Testis (tissue), 2 donors: ENCODE results near the gene HIRIP3.

Experiments
- POLR2A ChIP-seq: fragments of 450-650 bp; IDR thresholded peaks from one replicate; pipeline ENCODE4 v1.6.1; 2017; ENCODE audit warnings: antibody characterized with exemption, mild to moderate bottlenecking, moderate library complexity
- TF ChIP-seq, protein P1 (sequence below), 3 experiments: fragments of 450-650 bp in 2 of 3; fragments of 200-600 bp in 1 of 3; sonication (generic) in 1 of 3; IDR thresholded peaks; one replicate each; pipeline ENCODE4 v1.5.1; 2016 to 2019; ENCODE audit warnings: antibody characterized with exemption in 3 of 3, mild to moderate bottlenecking in 2 of 3, moderate library complexity in 1 of 3

GRCh38 chr16:29991571-29991904 is 3.9 kb downstream of the HIRIP3 start:
- TF ChIP-seq, protein P1, sequence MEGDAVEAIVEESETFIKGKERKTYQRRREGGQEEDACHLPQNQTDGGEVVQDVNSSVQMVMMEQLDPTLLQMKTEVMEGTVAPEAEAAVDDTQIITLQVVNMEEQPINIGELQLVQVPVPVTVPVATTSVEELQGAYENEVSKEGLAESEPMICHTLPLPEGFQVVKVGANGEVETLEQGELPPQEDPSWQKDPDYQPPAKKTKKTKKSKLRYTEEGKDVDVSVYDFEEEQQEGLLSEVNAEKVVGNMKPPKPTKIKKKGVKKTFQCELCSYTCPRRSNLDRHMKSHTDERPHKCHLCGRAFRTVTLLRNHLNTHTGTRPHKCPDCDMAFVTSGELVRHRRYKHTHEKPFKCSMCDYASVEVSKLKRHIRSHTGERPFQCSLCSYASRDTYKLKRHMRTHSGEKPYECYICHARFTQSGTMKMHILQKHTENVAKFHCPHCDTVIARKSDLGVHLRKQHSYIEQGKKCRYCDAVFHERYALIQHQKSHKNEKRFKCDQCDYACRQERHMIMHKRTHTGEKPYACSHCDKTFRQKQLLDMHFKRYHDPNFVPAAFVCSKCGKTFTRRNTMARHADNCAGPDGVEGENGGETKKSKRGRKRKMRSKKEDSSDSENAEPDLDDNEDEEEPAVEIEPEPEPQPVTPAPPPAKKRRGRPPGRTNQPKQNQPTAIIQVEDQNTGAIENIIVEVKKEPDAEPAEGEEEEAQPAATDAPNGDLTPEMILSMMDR (IDR thresholded peaks at IDR 0.05): no peak
- TF ChIP-seq POLR2A: no peak
